ENCODE data around the gene ADAMTS17.

- TF ChIP-seq, protein P1, sequence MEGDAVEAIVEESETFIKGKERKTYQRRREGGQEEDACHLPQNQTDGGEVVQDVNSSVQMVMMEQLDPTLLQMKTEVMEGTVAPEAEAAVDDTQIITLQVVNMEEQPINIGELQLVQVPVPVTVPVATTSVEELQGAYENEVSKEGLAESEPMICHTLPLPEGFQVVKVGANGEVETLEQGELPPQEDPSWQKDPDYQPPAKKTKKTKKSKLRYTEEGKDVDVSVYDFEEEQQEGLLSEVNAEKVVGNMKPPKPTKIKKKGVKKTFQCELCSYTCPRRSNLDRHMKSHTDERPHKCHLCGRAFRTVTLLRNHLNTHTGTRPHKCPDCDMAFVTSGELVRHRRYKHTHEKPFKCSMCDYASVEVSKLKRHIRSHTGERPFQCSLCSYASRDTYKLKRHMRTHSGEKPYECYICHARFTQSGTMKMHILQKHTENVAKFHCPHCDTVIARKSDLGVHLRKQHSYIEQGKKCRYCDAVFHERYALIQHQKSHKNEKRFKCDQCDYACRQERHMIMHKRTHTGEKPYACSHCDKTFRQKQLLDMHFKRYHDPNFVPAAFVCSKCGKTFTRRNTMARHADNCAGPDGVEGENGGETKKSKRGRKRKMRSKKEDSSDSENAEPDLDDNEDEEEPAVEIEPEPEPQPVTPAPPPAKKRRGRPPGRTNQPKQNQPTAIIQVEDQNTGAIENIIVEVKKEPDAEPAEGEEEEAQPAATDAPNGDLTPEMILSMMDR (IDR thresholded peaks at IDR 0.05; ENCODE audit: borderline replicate concordance, extremely low read depth, low read length, poor library complexity, severe bottlenecking), result no peak
- no peak for TF ChIP-seq EZH2 (IDR thresholded peaks at IDR 0.05; ENCODE audit: borderline replicate concordance, low read depth, low read length, severe bottlenecking)
Measured at GRCh38 chr15:100037901-100038300, 303.9 kb downstream of the ADAMTS17 start.
